GM19463 (cell line): Measurements from ENCODE around the gene AP1S1.
"Not testable (repeated sequence)": the region's sequence is repeated elsewhere in the genome, so short reads cannot be mapped to it uniquely, and the experiment has no call there.

ENCODE experiments used
- ATAC-seq: cut with Tn5 transposase; IDR thresholded peaks from one replicate; pipeline ENCODE4 v1.9.1; 2021; ENCODE audit warnings: mild to moderate bottlenecking, moderate library complexity; ENCODE audit not compliant: unreplicated experiment

The AP1S1 gene

GRCh38 chr7:101124376-101125056 lies 29.8 kb upstream of the AP1S1 start:
- no peak for ATAC-seq

DNA sequence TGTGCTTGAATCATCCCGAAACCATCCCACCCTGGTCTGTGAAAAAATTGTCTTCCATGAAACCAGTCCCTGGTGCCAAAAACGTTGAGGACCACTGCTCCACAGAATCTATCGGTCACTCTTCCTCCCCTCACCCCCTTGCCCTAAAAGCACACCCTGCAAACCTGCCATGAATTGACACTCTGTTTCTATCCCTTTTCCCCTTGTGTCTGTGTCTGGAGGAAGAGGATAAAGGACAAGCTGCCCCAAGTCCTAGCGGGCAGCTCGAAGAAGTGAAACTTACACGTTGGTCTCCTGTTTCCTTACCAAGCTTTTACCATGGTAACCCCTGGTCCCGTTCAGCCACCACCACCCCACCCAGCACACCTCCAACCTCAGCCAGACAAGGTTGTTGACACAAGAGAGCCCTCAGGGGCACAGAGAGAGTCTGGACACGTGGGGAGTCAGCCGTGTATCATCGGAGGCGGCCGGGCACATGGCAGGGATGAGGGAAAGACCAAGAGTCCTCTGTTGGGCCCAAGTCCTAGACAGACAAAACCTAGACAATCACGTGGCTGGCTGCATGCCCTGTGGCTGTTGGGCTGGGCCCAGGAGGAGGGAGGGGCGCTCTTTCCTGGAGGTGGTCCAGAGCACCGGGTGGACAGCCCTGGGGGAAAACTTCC lies 28.2 kb upstream of the AP1S1 start:
- peak; percentile 60 for ATAC-seq

DNA sequence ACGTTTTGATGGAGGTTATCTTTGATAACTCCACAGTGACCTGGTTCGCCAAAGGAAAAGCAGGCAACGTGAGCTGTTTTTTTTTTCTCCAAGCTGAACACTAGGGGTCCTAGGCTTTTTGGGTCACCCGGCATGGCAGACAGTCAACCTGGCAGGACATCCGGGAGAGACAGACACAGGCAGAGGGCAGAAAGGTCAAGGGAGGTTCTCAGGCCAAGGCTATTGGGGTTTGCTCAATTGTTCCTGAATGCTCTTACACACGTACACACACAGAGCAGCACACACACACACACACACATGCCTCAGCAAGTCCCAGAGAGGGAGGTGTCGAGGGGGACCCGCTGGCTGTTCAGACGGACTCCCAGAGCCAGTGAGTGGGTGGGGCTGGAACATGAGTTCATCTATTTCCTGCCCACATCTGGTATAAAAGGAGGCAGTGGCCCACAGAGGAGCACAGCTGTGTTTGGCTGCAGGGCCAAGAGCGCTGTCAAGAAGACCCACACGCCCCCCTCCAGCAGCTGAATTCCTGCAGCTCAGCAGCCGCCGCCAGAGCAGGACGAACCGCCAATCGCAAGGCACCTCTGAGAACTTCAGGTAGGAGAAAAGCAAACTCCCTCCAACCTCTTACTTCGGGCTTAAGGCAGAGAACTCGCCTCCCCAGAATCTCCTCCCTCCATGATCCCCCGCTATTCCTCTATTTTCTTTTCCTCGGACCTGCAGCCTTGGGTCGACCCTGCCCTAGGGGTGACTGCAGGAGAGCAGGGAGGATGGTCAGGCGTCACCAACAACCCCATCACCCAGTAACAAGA lies 27.4 kb upstream of the AP1S1 start, which contains the start of gene SERPINE1:
Gene SERPINE1 (plus strand): TSS at position 454 of the 809 bp plus-strand sequence. CDS start 1,290 bp downstream, outside the sequence.
- peak; percentile 61 for ATAC-seq

- no peak for ATAC-seq
Observed at GRCh38 chr7:101127460-101128039, 26.7 kb upstream of the AP1S1 start.

- ATAC-seq: no peak
Observed at GRCh38 chr7:101128040-101128834, 26.0 kb upstream of the AP1S1 start.

DNA sequence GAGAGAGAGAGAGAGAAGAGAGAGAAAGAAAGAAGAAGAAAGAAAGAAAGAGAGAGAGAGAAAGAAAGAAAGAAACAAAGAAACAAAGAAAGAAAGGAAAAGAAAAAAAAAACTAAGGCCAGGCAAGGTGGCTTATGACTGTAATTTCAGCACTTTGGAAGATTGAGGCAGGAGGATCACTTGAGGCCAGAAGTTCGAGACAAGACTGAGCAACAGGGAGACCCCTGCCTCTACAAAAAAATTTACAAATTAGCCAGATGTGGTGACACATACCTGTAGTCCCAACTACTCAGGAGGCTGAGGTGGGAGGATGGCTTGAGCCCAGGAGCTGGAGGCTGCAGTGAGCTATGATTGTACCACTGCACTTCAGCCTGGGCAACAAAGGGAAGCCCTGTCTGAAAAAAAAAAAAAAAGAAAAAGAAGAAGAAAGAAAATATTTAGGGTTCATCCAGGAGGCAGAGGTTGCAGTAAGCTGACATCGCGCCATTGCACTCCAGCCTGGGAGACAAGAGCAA lies 24.6 kb upstream of the AP1S1 start:
- ATAC-seq: no peak

DNA sequence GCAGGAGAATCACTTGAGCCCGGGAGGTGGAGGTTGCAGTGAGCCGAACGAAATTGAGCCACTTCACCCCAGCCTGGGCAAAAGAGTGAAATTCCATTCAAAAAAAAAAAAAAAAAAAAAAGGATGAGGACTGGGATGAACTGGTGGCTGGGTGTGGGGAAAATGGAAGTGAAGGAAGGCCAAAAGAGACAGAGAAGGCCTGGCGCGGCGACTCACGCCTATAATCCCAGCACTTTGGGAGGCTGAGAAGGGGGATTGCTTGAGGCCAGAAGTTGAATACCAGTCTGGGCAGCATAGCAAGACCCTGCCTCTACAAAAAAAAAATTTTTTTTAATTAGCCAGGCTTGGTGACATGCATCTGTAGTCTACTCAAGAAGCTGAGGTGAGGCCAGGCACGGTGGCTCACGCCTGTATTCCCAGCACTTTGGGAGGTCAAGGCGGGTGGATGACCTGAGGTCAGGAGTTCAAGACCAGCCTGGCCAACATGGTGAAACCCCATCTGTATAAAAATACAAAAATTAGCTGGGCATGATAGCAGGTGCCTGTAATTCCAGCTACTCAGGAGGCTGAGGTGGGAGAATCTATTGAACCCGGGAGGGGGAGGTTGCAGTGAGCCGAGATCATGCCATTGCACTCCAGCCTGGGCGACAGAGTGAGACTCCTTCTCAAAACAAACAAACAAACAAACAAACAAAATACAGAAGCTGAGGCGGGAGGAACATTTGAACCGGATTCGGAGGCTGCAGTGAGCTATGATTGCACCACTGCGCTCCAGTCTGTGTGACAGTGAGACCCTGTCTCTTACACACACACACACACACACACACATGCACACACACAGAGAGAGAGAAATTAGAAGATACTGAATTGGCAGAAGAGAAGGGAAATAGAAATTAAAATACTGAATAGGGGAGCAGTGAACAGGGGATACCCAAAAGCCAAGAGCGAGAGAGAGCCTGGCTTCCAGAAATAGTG lies 21.4 kb upstream of the AP1S1 start:
- ATAC-seq: not testable (repeated sequence)

- ATAC-seq: no peak
Observed at GRCh38 chr7:101133621-101134398, 20.5 kb upstream of the AP1S1 start.

GRCh38 chr7:101134399-101134980 lies 19.8 kb upstream of the AP1S1 start:
- ATAC-seq: no peak

GRCh38 chr7:101137651-101138212 lies 16.5 kb upstream of the AP1S1 start:
- ATAC-seq: no peak

DNA sequence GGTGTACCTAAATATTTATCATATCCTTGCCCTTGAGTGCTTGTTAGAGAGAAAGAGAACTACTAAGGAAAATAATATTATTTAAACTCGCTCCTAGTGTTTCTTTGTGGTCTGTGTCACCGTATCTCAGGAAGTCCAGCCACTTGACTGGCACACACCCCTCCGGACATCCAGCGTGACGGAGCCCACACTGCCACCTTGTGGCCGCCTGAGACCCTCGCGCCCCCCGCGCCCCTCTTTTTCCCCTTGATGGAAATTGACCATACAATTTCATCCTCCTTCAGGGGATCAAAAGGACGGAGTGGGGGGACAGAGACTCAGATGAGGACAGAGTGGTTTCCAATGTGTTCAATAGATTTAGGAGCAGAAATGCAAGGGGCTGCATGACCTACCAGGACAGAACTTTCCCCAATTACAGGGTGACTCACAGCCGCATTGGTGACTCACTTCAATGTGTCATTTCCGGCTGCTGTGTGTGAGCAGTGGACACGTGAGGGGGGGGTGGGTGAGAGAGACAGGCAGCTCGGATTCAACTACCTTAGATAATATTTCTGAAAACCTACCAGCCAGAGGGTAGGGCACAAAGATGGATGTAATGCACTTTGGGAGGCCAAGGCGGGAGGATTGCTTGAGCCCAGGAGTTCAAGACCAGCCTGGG lies 15.9 kb upstream of the AP1S1 start:
- ATAC-seq: peak; percentile 94

DNA sequence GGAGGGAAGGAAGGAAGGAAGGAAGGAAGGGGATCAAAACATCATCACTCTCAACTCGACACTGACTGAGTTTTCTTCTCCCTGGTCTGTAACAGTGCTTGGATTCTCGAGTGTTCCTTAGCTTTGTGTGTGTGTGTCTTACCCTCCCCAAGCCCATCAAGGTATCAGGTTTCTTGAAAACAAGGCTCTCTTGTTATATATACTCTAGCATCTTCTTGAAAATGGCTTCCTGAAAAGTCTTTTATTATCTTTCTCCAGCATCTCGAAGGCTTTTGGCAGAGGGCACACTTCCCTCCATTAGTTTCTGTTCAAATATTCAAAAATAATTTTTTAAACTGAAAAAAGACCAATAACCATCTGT lies 14.0 kb upstream of the AP1S1 start:
- ATAC-seq: no peak

- ATAC-seq: no peak
Observed at GRCh38 chr7:101140746-101141382, 13.4 kb upstream of the AP1S1 start.

DNA sequence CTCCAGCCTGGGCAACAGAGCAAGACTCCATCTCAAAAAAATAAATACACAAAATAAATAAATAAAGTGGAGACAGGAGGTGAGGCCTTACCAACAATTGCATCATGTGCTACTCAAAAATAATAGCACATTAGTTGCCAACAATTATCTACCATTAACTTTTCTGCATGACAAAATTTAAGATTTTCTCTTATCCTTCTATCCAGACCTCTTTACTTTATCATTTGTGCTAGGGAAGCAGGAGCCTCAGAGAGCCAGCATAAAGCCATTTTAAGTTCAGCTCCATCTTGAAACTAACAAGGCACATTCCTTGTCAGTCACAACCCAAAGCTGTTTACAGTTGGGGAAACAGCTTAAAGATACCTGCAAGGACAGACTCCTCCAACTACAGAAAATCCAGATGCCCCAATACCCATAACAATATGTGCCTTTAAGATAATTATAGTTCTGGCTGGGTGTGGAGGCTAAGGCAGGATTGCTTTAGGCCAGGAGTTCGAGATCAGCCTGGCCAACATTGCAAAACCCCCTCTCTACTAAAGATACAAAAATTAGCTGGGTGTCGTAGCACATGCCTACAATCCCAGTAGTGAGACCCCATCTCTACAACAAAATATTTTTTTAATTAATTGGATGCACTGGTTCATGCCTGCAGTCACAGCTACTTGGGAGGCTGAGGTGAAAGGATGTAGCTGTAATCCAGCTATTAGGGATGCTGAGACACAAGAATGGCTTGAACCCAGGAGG lies 2.2 kb upstream of the AP1S1 start:
- no peak for ATAC-seq

DNA sequence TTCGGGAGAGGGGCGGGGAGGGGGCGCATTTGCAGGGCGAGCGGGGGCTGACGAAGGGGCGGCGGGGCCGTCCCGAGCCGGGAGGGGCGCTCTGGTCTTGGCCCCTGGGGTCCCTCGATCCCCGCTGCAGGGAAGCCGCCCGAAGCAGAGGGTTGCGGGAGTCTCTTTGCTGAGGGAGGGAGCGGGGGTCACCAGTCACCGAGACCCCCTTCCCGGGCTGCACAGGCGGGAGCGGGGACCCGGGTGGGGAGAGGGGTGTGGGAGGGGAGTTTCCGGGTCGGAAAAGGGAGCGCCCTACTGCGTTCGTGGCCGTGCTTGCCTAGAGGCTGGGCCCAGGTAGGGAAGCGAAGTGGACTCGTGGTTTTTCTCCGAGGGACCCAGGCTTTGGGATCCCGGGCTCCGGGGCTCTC lies 422 bp downstream of the AP1S1 start:
- ATAC-seq: no peak

DNA sequence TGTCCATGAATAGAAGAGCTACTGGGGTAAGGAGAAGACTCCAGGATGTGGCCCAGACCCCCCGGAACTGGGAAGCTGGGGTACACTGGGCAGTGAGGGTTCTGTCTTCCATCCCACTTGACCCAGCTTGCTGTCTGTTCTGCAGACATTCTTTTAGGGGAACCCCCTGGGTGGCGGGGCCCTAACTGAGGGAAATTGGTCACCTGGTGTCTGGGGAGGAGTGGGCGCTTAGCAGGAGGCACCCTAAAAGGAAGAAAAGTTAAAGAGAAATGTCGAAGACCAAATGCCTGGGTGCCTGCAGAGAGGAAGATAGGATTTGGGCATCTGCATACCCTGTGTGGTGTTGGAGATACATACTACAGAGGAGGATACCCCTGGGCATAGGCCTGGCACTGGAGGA lies 1.0 kb downstream of the AP1S1 start:
- ATAC-seq: no peak
